BJ (cell line): ENCODE results near the gene ANAPC2. TPM values are rescaled to one million over a fixed set of nuclear protein-coding genes. Genes with fewer than 3 reads are reported as not detected.

Source experiments
- CTCF ChIA-PET: fragments of 350-600 bp; formaldehyde crosslinking; extraction: SDS; loops from one replicate; lab custom pipeline; 2021; ENCODE audit warnings: antibody characterized with exemption, inconsistent platforms; lab: Yijun Ruan, JAX
- POLR2A ChIA-PET: fragments of 300-600 bp; sonication (Branson Sonifier 250); formaldehyde crosslinking; extraction: SDS; loops from one replicate; lab custom pipeline; 2021; ENCODE audit warnings: antibody characterized with exemption; lab: Charles Lee
- DNase-seq: peaks from one replicate; pipeline ENCODE4 v3.0.0-alpha.2; 2011; ENCODE audit warnings: low read depth
- H3K27me3 ChIP-seq: 2 replicates; pipeline ENCODE4 v1.6.0; 2011; ENCODE audit warnings: low read length; ENCODE audit not compliant: control insufficient read depth, insufficient read depth
- H3K36me3 ChIP-seq: 2 replicates; pipeline ENCODE4 v1.5.1; 2011; ENCODE audit warnings: low read length; ENCODE audit not compliant: control insufficient read depth, insufficient read depth
- H3K4me3 ChIP-seq: 2 replicates; pipeline ENCODE4 v1.5.1; 2011; ENCODE audit warnings: low read depth, mild to moderate bottlenecking, control low read depth, low read length
- polyA minus RNA-seq: library from RNA; depleted of rRNA, polyadenylated mRNA; stranded (reverse); fragments of >200 nt; gene quantifications from 2 replicates; pipeline ENCODE4 v1.2.3, GENCODE V29; 2011; rRNA and poly(A)+ RNA removed
- polyA plus RNA-seq: library from polyadenylated mRNA; depleted of rRNA; stranded (reverse); fragments of >200 nt; gene quantifications from 2 replicates; pipeline ENCODE4 v1.2.3, GENCODE V29; 2011; rRNA removed
- TF ChIP-seq, protein P1 (sequence below): IDR thresholded peaks from 2 replicates; pipeline ENCODE4 v1.5.1; 2011; ENCODE audit warnings: low read depth, mild to moderate bottlenecking, control low read depth, inconsistent platforms, low read length, moderate library complexity; ENCODE audit not compliant: insufficient read depth

Gene ANAPC2
- 14.6 and 25.5 TPM in 2 replicates for polyA plus RNA-seq
- 16.0 and 18.5 TPM in 2 replicates for polyA minus RNA-seq

GRCh38 chr9:137188490-137189296, at the start of gene ANAPC2, which contains the start of gene SSNA1:
Gene ANAPC2 (minus strand): TSS chr9:137188560. CDS start chr9:137188532, 28 bp downstream.
Gene SSNA1 (plus strand): TSS chr9:137188676. CDS start chr9:137188727, 51 bp downstream.
- no peaks in the 10 kb centered on the region for H3K27me3 ChIP-seq
- H3K36me3 ChIP-seq: peaks cover 33% of the 10 kb centered on the region
- ChIA-PET POLR2A (interaction anchor here (0.6 to 0.9 kb wide), 4 partner anchors 11 to 389 kb away, joined by 3 to 11 read pairs (median 4); no protein-coding TSS in a partner anchor), CTCF (interaction anchor here (0.6 to 1.5 kb wide), 8 partner anchors 10 to 407 kb away, joined by 3 to 8 read pairs (median 3); partner anchors contain the start of gene RNF224)
- peak within 1 kb of the TSS; percentile 98 for H3K4me3 ChIP-seq
- peak; percentile 50 for DNase-seq
- TF ChIP-seq, protein P1, sequence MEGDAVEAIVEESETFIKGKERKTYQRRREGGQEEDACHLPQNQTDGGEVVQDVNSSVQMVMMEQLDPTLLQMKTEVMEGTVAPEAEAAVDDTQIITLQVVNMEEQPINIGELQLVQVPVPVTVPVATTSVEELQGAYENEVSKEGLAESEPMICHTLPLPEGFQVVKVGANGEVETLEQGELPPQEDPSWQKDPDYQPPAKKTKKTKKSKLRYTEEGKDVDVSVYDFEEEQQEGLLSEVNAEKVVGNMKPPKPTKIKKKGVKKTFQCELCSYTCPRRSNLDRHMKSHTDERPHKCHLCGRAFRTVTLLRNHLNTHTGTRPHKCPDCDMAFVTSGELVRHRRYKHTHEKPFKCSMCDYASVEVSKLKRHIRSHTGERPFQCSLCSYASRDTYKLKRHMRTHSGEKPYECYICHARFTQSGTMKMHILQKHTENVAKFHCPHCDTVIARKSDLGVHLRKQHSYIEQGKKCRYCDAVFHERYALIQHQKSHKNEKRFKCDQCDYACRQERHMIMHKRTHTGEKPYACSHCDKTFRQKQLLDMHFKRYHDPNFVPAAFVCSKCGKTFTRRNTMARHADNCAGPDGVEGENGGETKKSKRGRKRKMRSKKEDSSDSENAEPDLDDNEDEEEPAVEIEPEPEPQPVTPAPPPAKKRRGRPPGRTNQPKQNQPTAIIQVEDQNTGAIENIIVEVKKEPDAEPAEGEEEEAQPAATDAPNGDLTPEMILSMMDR: peak; percentile 60

GRCh38 chr9:137236936-137237421, 48.6 kb upstream of the ANAPC2 start:
- Histone ChIP-seq H3K27me3 (no peaks in the 10 kb centered on the region), H3K4me3 (no peak overlapping the region), H3K36me3 (no peaks in the 10 kb centered on the region; the same call in 1 of the 2 replicates)
- ChIA-PET CTCF (interaction anchor here (0.6 to 3.3 kb wide), 37 partner anchors 8 to 294 kb away, joined by 3 to 36 read pairs (median 4); partner anchors contain the start of genes CYSRT1, EXD3, RNF208 and RNF224), POLR2A (no interaction called here)
- TF ChIP-seq, protein P1: no peak
- no peak for DNase-seq

- CTCF ChIA-PET: interaction anchor here (0.6 to 3.3 kb wide), 37 partner anchors 9 to 294 kb away, joined by 3 to 36 read pairs (median 4); partner anchors contain the start of genes CYSRT1, EXD3, RNF208 and RNF224
Measured at GRCh38 chr9:137236238-137236935, 48.0 kb upstream of the ANAPC2 start.

GRCh38 chr9:137235424-137236237, 47.3 kb upstream of the ANAPC2 start:
- TF ChIP-seq, protein P1: no peak
- CTCF ChIA-PET: interaction anchor here (0.6 to 3.3 kb wide), 21 partner anchors 8 to 445 kb away, joined by 3 to 36 read pairs (median 6); partner anchors contain the start of genes CYSRT1, RNF208, RNF224 and STPG3
- no peak for DNase-seq
- POLR2A ChIA-PET: no interaction called here
- Histone ChIP-seq H3K4me3 (no peak overlapping the region), H3K36me3 (no peaks in the 10 kb centered on the region; the same call in 1 of the 2 replicates), H3K27me3 (no peaks in the 10 kb centered on the region)

More at GRCh38 chr9:137236238-137236935, 48.0 kb upstream of the ANAPC2 start:
- POLR2A ChIA-PET: no interaction called here
- H3K4me3 ChIP-seq: no peak overlapping the region
- TF ChIP-seq, protein P1: peak; percentile 97
- H3K36me3 ChIP-seq: no peaks in the 10 kb centered on the region; the same call in 1 of the 2 replicates
- no peaks in the 10 kb centered on the region for H3K27me3 ChIP-seq
- DNase-seq: no peak
